NCI-H2171 (cell line): ENCODE results near the gene MGMT.

Source experiments
- DNase-seq: peaks from one replicate; lab custom pipeline; 2025; lab: John Stamatoyannopoulos, UW

The MGMT gene

GRCh38 chr10:129740532-129741279, 273.7 kb downstream of the MGMT start:
- DNase-seq: no peak

- no peak for DNase-seq
Measured at GRCh38 chr10:129741280-129741977, 274.4 kb downstream of the MGMT start.

- no peak for DNase-seq
Measured at GRCh38 chr10:129741978-129742741, 275.1 kb downstream of the MGMT start.

- no peak for DNase-seq
Measured at GRCh38 chr10:129742742-129743550, 275.9 kb downstream of the MGMT start.

- DNase-seq: no peak
Measured at GRCh38 chr10:129743738-129744133, 276.7 kb downstream of the MGMT start.

- DNase-seq: no peak
Measured at GRCh38 chr10:129744134-129745111, 277.4 kb downstream of the MGMT start.

- no peak for DNase-seq
Measured at GRCh38 chr10:129745186-129745750, 278.2 kb downstream of the MGMT start.

GRCh38 chr10:129754211-129755050, 287.4 kb downstream of the MGMT start:
- no peak for DNase-seq

GRCh38 chr10:129755158-129755591, 288.1 kb downstream of the MGMT start:
- no peak for DNase-seq

- DNase-seq: no peak
Measured at GRCh38 chr10:129755621-129756020, 288.6 kb downstream of the MGMT start.

- peak; percentile 56 for DNase-seq
Measured at GRCh38 chr10:129756912-129757901, 290.2 kb downstream of the MGMT start.

GRCh38 chr10:129758207-129759021, 291.4 kb downstream of the MGMT start:
- no peak for DNase-seq

GRCh38 chr10:129759214-129760002, 292.4 kb downstream of the MGMT start:
- DNase-seq: peak; percentile 41

GRCh38 chr10:129760003-129760315, 292.9 kb downstream of the MGMT start:
- DNase-seq: no peak

GRCh38 chr10:129760416-129760815, 293.4 kb downstream of the MGMT start:
- no peak for DNase-seq

GRCh38 chr10:129761197-129761972, 294.3 kb downstream of the MGMT start:
- DNase-seq: no peak
